Activated CD8-positive, alpha-beta memory T cell treated with anti-CD3 and anti-CD28 coated beads for 1 hour (primary cell): ENCODE measurements around the gene RGS7.
"Not testable (repeated sequence)": the region's sequence is repeated elsewhere in the genome, so short reads cannot be mapped to it uniquely, and the experiment has no call there.

Source experiments
- DNase-seq, 2 donors: peaks; one replicate each; pipeline ENCODE4 v3.0.0-alpha.2; 2020; ENCODE audit warnings: low read depth in 1 of 2; ENCODE audit errors: extremely low read depth in 1 of 2

The RGS7 gene

DNA sequence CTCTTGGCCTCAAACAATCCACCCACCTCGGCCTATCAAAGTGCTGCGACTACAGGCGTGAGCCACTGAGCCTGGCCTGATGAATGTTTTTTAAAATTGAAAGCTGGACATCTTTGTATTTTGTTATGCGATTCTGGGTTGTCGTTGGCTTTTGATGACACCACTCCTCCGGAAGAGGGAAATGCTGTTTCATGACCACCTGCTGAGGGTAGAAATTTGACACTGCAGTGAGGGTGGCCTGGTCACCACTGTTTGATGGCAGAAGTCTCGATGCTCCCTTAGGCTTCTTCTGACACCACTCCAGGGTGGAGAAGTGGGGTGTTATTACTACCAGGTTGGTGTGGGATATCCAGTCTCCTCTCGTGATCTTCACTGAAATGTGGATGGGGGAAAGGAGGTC, 357.2 kb downstream of the RGS7 start:
- no peak for DNase-seq

GRCh38 chr1:240998441-240999015, 358.5 kb downstream of the RGS7 start:
- no peak for DNase-seq

- no peak for DNase-seq
These were observed 359.0 kb downstream of the RGS7 start for GRCh38 chr1:240998024-240998423.

DNA sequence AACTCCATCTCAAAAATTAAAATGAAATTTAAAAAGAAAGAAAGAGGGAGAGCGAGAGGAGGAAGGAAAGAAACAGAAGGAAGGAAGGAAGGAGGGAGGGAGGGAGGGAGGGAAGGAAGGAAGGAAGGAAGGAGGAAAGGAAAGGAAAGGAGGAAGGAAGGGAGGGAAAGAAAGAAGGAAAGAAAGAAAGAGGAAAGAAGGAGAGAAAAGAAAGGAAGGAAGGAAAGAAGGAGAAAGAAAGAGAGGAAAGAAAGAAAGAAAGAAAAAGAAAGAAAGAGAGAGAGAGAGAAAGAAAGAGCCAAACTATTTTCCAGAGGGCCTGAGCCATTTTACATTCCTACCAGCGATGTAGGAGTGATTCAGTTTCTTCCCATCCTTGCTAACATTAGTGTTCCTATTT, 364.0 kb downstream of the RGS7 start:
- DNase-seq: no peak

- DNase-seq: no peak
These were observed 365.8 kb downstream of the RGS7 start for GRCh38 chr1:240991230-240991629.

- DNase-seq: no peak
These were observed 369.1 kb downstream of the RGS7 start for GRCh38 chr1:240987928-240988327.

DNA sequence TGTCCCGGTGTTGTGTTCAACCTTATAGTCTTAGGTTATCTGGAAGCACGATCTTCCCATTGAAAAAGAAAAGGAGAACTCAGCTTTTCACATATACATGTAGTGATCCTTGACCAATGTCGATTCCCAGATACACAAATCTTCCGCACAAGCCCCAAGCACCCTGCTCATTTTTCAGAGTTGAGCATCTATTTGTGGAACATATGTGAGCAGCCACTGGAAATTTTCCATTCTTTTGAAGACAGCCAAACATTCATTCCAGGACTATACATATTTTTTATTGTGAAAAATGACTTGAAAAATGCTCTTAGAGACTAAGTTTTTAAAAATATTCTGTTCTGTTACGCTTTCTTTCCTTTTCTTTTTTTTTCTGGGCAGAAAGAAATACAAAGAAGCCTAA, 371.9 kb downstream of the RGS7 start:
- DNase-seq: no peak

DNA sequence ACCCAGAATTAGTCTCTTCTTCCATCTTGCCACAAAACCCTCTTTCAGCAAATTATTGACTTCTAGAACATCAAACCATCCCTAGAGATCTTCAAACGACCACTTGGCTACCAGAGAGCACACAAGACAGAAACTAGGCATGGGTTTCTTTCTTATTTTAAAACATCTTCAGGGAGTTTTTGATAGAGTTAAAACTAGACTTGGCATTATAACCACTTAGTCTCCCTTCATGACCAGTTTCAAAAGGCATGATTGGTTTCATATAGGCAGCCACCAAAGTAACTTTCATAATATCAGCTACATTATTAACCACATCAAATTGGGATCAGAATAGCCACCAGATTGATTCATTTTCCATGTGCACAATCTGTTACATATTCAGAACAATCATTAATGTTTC, 376.7 kb downstream of the RGS7 start:
- no peak for DNase-seq

GRCh38 chr1:240976685-240977084, 380.3 kb downstream of the RGS7 start:
- DNase-seq: no peak

DNA sequence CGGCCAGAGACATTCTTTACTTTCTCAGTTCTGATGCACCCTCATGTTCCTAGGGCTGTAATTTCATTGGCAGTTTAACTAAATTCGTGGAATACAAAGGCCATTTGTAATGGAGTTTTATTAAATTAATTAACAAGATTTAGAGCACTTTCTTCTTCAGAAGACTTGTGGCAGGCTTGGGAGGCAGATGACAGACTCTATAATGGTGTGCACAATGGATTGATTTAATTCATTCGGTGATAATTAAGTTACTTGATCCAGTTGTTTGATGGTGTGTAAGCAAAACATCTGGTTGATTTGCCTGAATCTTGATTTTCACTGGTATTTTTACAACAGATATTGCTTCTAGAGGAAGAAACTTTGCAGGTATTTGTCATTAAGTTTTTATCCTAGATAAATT, 383.1 kb downstream of the RGS7 start:
- DNase-seq: no peak

DNA sequence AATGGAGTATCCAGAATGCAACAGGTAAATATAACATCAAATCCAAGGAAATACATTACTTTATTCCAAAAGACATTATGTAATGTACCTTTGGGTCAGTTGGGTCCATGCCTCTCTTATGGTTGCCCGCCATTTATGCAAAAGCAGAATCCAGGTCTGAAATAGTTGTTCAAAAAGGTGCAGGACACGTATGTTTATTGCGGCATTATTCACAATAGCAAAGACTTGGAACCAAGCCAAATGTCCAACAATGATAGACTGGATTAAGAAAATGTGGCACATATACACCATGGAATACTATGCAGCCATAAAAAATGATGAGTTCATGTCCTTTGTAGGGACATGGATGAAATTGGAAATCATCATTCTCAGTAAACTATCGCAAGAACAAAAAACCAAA, 384.9 kb downstream of the RGS7 start:
- not testable (repeated sequence) for DNase-seq

DNA sequence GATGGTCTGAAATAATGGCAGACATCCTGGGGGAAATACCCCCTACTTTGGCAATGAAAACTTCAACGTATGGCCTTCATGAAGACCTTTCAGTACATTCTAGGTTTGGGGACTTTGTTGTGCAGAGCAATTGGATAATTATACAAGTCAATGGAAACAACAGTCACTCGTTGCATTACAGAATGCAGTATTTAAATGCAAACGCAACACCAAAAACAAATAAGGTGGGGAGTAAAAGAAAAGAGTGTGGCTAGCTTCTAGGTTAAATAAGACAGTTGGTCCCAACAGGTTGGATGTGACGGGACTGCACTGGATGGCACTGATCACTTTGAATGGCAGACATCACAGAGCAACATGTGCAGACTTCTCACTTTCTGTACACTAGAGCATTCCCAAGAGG, 386.8 kb downstream of the RGS7 start:
- DNase-seq: no peak

- no peak for DNase-seq
These were observed 388.1 kb downstream of the RGS7 start for GRCh38 chr1:240968864-240969263.

GRCh38 chr1:240967070-240967724, 389.8 kb downstream of the RGS7 start:
- no peak for DNase-seq

DNA sequence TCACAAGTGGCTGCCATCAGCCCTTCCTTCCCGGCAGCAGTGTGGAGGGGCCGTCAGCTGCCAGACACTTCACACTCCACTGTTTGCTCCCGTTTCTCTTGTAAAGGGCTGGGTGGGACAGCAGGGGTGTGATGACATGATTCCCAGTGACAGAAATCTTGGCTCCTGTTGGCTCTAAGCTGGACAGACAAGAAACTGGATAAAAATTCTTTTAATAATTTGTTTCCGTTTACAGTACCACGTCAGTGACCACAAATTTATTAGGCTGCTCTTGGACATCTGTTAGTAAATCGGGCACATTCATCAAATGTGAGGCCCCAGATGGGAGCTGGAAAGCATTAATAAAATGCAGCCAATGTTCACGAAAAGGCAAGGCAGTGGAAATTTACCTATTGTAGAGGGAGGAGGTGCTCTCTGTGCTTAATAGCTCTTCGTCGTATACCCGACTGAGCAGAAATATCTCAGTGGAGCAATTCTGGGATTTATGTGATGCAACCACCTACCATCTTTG, 391.4 kb downstream of the RGS7 start:
- DNase-seq: no peak

DNA sequence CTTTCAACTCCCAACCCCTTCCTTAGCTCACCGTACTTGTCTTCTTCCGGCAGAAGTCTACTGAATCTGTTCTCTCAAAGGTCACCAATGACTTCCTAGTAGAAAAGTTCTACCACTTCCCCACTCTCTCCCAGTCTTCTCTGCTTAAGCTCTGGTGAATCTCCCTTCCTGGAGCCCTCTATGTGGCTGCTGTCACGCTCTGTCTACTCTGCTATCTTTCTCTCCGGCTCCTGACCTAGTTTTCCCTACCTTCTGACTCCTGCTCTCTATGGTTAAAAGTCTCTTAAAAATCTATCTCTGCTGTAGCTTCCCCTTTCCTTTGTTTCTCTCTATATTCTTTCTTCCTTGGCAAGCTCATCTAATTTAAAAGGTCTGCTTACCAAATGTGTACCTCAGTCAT, 394.9 kb downstream of the RGS7 start:
- DNase-seq: no peak

- no peak for DNase-seq
These were observed 400.6 kb downstream of the RGS7 start for GRCh38 chr1:240956424-240956823.

GRCh38 chr1:240956020-240956419, 401.0 kb downstream of the RGS7 start:
- no peak for DNase-seq

GRCh38 chr1:240947438-240948224, 409.4 kb downstream of the RGS7 start:
- no peak for DNase-seq

DNA sequence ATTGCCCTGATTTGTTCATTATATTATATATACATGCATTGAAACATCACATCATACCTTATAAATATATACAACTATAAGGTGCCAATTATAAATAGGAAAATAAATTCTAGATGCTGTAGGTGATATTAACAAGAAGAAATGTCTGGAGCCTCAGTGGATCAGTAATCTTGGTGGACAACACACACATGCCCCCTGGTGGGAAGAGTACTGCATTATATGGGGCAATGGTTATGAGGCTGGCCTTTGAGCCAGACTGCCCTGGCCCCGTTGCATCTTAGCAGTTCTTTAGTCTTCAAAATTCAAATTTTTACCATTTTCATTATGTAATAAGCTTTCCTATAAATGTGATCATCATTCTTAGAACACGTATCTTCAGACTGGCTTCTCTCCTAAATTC, 410.1 kb downstream of the RGS7 start:
- no peak for DNase-seq

- no peak for DNase-seq
These were observed 414.1 kb downstream of the RGS7 start for GRCh38 chr1:240942901-240943300.
